ENCODE results near the gene LOXL3. TPM values are rescaled to one million over a fixed set of nuclear protein-coding genes. Genes with fewer than 3 reads are reported as not detected.

The LOXL3 gene
- total and polyA plus RNA-seq, 8 donors, result 0.35 to 7.5 (median 1.6) TPM

GRCh38 chr2:74515981-74516633 is 37.6 kb downstream of the LOXL3 start:
- Histone ChIP-seq H3K27me3 (peaks cover 0 to 86% (median 14%) of the 10 kb centered on the region in 4 donors), H3K9me3 (no peaks in the 10 kb centered on the region), H3K4me3 (peak overlapping the region; percentile 2 to 45 (median 19)), H3K27ac (no peak overlapping the region), H3K4me1 (peaks cover 0 to 9% (median 0%) of the 10 kb centered on the region in 3 donors), H3K36me3 (no peaks in the 10 kb centered on the region)
- ATAC-seq (peak; percentile 84 to 97 (median 92)), DNase-seq (peak; percentile 62 to 88 (median 72)), FAIRE-seq (no peak)
- TF ChIP-seq CTCF (IDR thresholded peaks at IDR 0.05), result no peak
- intact Hi-C loops (cut with DNase I), result no loop called here
- WGBS, 2 donors, result 3 to 5% methylated on average over 65 to 72 of the region's 72 CpGs

- no peaks in the 10 kb centered on the region for H3K36me3 ChIP-seq
- H3K4me1 ChIP-seq, result peaks cover 0 to 9% (median 0%) of the 10 kb centered on the region in 3 donors
- peaks cover 0 to 80% (median 14%) of the 10 kb centered on the region in 4 donors for H3K27me3 ChIP-seq
- no peaks in the 10 kb centered on the region for H3K9me3 ChIP-seq
- TF ChIP-seq CTCF (IDR thresholded peaks at IDR 0.05), result no peak
- H3K4me3 ChIP-seq, result peak overlapping the region; percentile 2 to 45 (median 19)
- H3K27ac ChIP-seq, result no peak overlapping the region
- intact Hi-C loops (cut with DNase I), result no loop called here
- DNase-seq (peak in 3 of 6 donors; percentile 28 to 71 (median 65)), ATAC-seq (peak; percentile 5 to 51 (median 30)), FAIRE-seq (no peak)
- WGBS, 2 donors, result 10% methylated on average over 49 to 60 of the region's 60 CpGs
Measured at GRCh38 chr2:74515271-74515980, 38.3 kb downstream of the LOXL3 start.

- Histone ChIP-seq H3K9me3 (no peaks in the 10 kb centered on the region), H3K36me3 (no peaks in the 10 kb centered on the region), H3K4me3 (no peak within 1 kb of the TSS), H3K27ac (no peak within 1 kb of the TSS), H3K27me3 (peaks cover 0 to 72% (median 11%) of the 10 kb centered on the region in 4 donors), H3K4me1 (peaks cover 0 to 9% (median 0%) of the 10 kb centered on the region in 3 donors)
- intact Hi-C loops (cut with DNase I), result no loop called here
- TF ChIP-seq CTCF (IDR thresholded peaks at IDR 0.05), result no peak
- ATAC-seq, result peak in 1 of 4 donors; percentile 6
- peak in 3 of 6 donors; percentile 32 to 84 (median 61) for DNase-seq
- 6 to 8% methylated on average over 72 to 82 of the region's 82 CpGs for WGBS, 2 donors
- no peak for FAIRE-seq
Measured at GRCh38 chr2:74514368-74515270, 39.1 kb downstream of the LOXL3 start, which contains the start of gene TLX2. Gene TLX2 (plus strand): TSS chr2:74514450. CDS start chr2:74514807, 357 bp downstream.

- FAIRE-seq (no peak), ATAC-seq (no peak), DNase-seq (peak in 1 of 6 donors; percentile 52)
- TF ChIP-seq CTCF (IDR thresholded peaks at IDR 0.05), result no peak
- no peaks in the 10 kb centered on the region for H3K9me3 ChIP-seq
- 9 to 11% methylated on average over 44 to 52 of the region's 52 CpGs for WGBS, 2 donors
- H3K36me3 ChIP-seq, result no peaks in the 10 kb centered on the region
- H3K27me3 ChIP-seq, result peaks cover 0 to 63% (median 11%) of the 10 kb centered on the region in 4 donors
- intact Hi-C loops (cut with DNase I), result no loop called here
- no peak overlapping the region for H3K27ac ChIP-seq
- H3K4me3 ChIP-seq, result no peak overlapping the region
- H3K4me1 ChIP-seq, result peaks cover 0 to 9% (median 0%) of the 10 kb centered on the region in 3 donors
Measured at GRCh38 chr2:74513605-74514367, 40.0 kb downstream of the LOXL3 start.
